ENCODE measurements around the gene COL28A1.
"Not testable (repeated sequence)": the region's sequence is repeated elsewhere in the genome, so short reads cannot be mapped to it uniquely, and the experiment has no call there.

Gene COL28A1

DNA sequence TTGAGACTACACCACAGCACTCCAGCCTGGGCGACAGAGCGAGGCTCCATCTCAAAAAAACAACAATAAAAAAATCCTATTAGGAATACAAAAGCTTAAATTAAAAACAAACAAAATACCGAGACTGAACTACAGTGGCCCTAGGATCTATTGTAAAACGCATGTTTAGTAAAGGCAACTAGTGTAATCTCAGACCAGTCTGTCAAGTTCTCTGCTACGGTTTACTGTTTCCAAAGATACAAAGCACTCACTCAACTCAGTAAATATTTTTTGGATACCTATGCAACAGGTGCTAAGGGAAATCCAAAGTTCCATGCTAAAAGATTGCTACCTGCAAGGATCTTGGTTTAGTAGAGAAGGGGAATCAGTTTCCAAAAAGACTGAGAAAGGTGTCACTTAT, 27.6 kb upstream of the COL28A1 start:
- FAIRE-seq, result no peak
- DNase-seq (ENCODE audit: extremely low spot score, insufficient read length, low read depth), result no peak

DNA sequence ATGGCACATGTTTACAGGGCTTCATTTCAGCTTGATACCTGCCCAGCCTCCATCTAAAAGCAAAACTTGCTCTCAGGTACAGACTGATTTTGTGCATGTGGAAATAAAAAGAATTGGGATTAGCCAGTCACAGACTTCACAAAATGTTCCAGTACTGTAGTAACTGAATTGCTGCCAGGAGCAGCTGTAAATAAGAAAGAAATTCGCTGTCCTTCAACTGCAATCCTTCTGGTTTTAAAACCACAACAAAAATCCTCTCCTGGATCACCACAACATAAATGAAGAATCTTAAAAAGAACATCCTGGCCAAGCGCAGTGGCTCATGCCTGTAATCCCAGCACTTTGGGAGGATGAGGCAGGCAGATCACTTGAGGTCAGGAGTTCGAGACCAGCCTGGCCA, 27.1 kb upstream of the COL28A1 start:
- FAIRE-seq (no peak), DNase-seq (ENCODE audit: extremely low spot score, insufficient read length, low read depth) (no peak)

- not testable (repeated sequence) for FAIRE-seq; DNase-seq (ENCODE audit: extremely low spot score, insufficient read length, low read depth)
These were observed 25.9 kb upstream of the COL28A1 start for GRCh38 chr7:7561591-7561990.

DNA sequence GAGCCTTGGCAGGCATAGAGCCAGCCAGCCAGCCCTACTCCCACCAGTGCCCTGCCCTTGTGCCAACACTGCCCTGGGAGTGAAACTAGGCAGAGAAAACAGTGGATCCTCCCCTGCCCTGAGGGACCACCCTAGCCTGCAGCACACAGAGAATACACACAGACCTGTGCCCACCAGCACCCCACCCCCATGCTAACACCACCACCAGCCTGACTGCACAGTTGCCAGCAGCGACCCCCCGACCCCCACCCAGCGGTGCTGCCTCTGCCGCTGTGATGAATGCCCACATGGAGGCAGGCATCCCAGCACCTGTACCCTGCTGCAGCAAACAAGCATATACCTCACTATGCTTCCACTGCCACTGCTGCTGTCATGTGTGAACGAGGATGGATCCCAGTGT, 21.6 kb upstream of the COL28A1 start:
- FAIRE-seq (no peak), DNase-seq (ENCODE audit: extremely low spot score, insufficient read length, low read depth) (no peak)

GRCh38 chr7:7556852-7557251, 21.2 kb upstream of the COL28A1 start:
- no peak for FAIRE-seq

GRCh38 chr7:7554649-7555575, 19.2 kb upstream of the COL28A1 start:
- FAIRE-seq, result no peak
- DNase-seq (ENCODE audit: extremely low spot score, insufficient read length, low read depth), result no peak

More at GRCh38 chr7:7556852-7557251, 21.2 kb upstream of the COL28A1 start:
- no peak for DNase-seq (ENCODE audit: extremely low spot score, insufficient read length, low read depth)

- no peak for DNase-seq (ENCODE audit: extremely low spot score, insufficient read length, low read depth)
- FAIRE-seq, result no peak
These were observed 18.4 kb upstream of the COL28A1 start for GRCh38 chr7:7554021-7554432.

- no peak for DNase-seq (ENCODE audit: extremely low spot score, insufficient read length, low read depth)
- FAIRE-seq, result no peak
These were observed 17.7 kb upstream of the COL28A1 start for GRCh38 chr7:7553386-7553785.

DNA sequence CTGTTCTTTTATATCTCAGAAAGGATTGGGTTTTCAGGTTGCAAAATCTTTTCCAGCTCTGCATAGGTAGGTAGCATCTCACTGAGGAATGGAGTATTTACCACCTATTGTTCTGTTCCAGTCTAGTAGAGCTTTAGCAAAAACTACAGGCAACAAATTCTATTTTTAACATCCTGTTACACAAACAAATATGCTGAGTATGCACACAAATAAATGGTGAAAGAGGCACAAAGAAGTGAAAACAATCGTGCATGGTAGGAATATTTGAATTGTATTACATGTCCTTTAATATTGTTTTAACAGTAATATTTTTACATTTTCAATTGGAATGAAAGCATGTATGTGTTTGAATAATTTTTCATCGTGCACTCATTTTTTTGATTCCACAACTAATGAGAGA, 16.5 kb upstream of the COL28A1 start:
- FAIRE-seq (no peak), DNase-seq (ENCODE audit: extremely low spot score, insufficient read length, low read depth) (no peak)

- DNase-seq (ENCODE audit: extremely low spot score, insufficient read length, low read depth), result no peak
- FAIRE-seq, result no peak
These were observed 15.0 kb upstream of the COL28A1 start for GRCh38 chr7:7550663-7551062.

DNA sequence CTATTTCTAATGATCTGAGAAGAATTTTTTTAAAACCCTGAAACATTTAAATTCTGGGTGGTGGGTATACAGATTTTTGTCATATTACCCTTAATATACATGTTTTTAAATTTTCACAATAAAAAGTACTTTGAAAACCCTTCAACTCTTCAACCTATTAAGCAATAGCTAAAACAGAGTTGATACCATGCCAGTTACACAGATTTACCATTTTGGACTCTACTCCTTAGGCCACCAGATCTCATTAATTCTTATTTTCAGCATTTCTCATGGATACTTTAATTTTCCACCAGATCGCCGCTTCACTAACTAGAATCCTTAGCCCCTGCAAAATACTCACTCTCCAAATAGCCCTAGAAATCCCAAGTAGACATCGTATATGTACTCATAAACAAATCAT, 12.7 kb upstream of the COL28A1 start:
- FAIRE-seq (no peak), DNase-seq (ENCODE audit: extremely low spot score, insufficient read length, low read depth) (no peak)

- no peak for FAIRE-seq
These were observed 6.7 kb upstream of the COL28A1 start for GRCh38 chr7:7542251-7542835.

DNA sequence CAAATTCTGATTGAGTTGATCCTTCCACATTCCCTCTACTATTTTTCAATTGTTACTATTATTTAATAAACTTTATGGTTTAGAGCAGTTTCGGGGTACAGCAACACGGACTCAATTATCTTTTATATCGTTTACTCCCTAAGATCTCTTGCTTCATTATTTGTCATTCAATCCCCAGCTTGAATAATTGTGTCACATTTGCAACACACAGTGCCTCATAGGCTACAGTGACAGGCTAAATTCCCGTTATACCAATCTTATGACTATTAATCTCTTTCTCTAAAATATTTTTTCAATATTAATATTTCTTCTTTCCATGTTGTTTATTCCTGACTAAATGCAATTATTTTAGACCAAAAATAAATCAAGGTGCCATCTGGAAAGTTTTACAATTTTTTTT, 4.0 kb upstream of the COL28A1 start:
- FAIRE-seq (no peak), DNase-seq (ENCODE audit: extremely low spot score, insufficient read length, low read depth) (no peak)

More at GRCh38 chr7:7542251-7542835, 6.7 kb upstream of the COL28A1 start:
- no peak for DNase-seq (ENCODE audit: extremely low spot score, insufficient read length, low read depth)

DNA sequence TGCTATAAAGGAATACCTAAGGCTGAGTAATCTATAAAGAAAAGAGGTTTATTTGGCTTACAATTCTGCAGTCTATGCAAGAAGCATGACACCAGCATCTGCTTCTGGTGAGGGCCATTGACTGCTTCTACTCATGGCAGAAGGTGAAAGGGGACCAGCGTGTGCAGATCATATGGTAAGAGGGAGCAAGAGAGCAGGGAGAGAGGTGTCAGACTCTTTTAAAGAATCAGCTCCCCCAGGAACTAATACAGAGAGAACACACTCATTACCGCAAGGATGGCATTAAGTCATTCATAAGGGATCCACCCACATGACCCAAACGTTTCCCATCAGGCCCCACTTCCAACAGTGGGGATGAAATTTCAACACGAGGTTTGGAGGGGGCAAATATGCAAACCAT, 3.5 kb upstream of the COL28A1 start:
- FAIRE-seq (no peak), DNase-seq (ENCODE audit: extremely low spot score, insufficient read length, low read depth) (no peak)

DNA sequence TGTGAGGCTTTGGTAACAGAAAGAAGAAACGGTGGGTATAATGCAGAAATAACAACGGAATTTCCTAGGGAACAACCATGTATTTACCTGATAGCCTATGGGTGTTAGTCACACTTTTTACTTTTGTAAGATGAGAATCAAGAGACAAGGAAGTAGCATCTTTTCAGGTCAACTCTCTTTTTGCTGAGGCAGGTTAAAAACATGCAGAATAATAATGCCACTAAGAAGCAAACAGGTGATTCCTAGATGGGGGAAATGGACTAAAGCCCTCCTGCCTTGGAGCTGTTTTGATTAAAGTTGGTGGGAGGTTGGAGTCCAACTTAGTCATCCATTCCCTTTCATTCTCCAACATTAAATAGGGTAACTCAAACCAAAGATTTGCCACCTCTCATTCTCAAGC, 2.0 kb upstream of the COL28A1 start:
- DNase-seq (ENCODE audit: extremely low spot score, insufficient read length, low read depth) (no peak), FAIRE-seq (no peak)

- no peak for FAIRE-seq
- DNase-seq (ENCODE audit: extremely low spot score, insufficient read length, low read depth), result no peak
These were observed 835 bp upstream of the COL28A1 start for GRCh38 chr7:7536396-7537019.

DNA sequence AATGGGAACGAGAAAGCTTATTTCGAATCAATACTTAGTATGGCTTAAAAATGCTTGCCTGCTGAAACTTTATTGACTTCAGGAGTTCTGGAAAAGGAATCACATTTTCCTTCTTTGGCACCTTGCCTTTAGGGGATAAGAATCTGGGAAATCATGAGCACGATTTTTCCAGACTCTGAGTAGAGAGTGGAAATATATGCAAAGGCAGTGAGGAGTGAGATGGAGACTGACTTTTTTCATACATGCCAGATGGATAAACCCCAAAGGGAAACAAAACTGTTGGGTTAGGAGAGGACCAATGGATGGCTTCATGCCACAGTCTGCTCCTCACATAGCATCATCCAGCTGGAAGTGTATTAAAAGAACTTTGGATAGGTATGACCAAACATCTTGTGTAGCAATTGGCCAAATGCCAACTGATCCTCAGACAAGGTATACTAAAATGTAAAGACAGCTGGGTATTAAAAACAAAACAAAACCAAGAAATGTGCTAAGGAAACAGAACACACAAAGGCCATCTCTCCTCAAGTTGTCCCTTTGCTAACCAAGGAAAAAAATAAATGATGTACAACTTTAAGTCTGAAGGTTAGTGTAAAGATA, 1.7 kb downstream of the COL28A1 start:
- FAIRE-seq, result no peak
- DNase-seq (ENCODE audit: extremely low spot score, insufficient read length, low read depth), result no peak

DNA sequence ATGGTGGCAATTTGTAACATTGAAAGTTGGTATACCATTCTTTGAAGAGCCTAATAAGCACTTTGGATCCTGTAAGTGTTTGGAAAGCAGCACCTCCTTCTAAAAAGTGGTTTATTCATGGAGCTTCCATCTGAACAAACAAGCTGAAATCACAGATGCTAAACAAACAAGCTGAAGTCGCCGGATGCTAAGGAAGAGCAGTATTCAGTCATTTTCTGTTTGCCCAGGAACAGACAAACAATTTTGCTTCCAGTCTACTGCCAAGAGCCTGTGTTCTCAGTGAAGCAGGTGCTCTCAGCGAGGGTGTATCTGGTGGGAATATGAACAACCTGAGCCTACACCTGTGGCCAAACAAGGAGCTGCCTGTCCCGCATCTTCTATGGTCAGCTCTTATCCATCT, 6.3 kb downstream of the COL28A1 start:
- no peak for FAIRE-seq

GRCh38 chr7:7527047-7527446, 8.6 kb downstream of the COL28A1 start:
- no peak for FAIRE-seq
- DNase-seq (ENCODE audit: extremely low spot score, insufficient read length, low read depth), result no peak

More for the DNA sequence above, 6.3 kb downstream of the COL28A1 start:
- DNase-seq (ENCODE audit: extremely low spot score, insufficient read length, low read depth), result no peak

DNA sequence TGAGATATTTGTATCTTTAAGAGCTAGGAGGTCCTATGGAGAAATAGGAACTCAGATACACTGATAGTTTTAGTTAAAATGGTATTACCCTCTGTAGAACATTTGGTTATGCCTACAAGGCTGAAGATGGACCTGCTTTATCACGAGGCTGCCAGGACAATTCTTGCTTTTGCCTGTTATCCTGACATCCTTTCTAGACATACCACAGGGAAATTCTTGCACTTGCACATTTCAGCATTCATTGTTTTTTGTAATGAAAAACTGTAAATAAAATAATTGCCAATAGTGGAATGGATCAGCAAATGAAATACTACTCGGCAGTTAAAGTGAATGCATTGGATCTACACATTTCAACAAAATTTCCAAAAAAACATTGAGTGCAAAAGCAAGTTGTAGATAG, 9.7 kb downstream of the COL28A1 start:
- no peak for FAIRE-seq

GRCh38 chr7:7524121-7524520, 11.6 kb downstream of the COL28A1 start:
- FAIRE-seq (peak; percentile 12), DNase-seq (ENCODE audit: extremely low spot score, insufficient read length, low read depth) (no peak)

More for the DNA sequence above, 9.7 kb downstream of the COL28A1 start:
- DNase-seq (ENCODE audit: extremely low spot score, insufficient read length, low read depth), result no peak

Data from GM18507 (cell line).